Heart left ventricle (tissue), 13 donors: ENCODE measurements around the gene PRMT3.
A peak's percentile ranks its signal among the peaks of the same experiment; 100 is the strongest.

Experiments
- POLR2A ChIP-seq, 2 donors: fragments of 450-650 bp; IDR thresholded peaks; one replicate each; pipeline ENCODE4 v1.6.1; 2017; ENCODE audit warnings: antibody characterized with exemption in 2 of 2, mild to moderate bottlenecking in 2 of 2, moderate library complexity in 2 of 2
- TF ChIP-seq, protein P1 (sequence below), 12 donors: fragments of 200-600 bp; sonication (generic) in 4 of 12; IDR thresholded peaks; one replicate each; pipeline versions ENCODE4 v1.5.0 to v1.8.0; 2018 to 2022; ENCODE audit warnings: antibody characterized with exemption in 12 of 12, mild to moderate bottlenecking in 5 of 12
- donor health status: ischemic (EF 13 %, LVEDD 7.1; RV severe dilation, severe dysfunction).
- donor health status: DM: no; HTN: yes; CAD: no.
- donor health status: DM: no; HTN: no; CAD: no.
- donor health status: ischemic (EF 25% LVEDD 6.9; RV normal size, moderate dysfunction).
- donor health status: ischemic (EF 25% LVEDD 5.7; RV mildly dilated, moderate dysfunction).
- donor health status: ischemic (EF 35%, LVEDD 5.7; RV mildly dilated, moderate dysfunction).
- donor health status: nonischemic (EF 11% LVEDD 7.7; RV severe dilation, severe dysfunction).
- donor health status: DM: yes; HTN: yes; CAD: no.
- donor health status: PGD.
- donor health status: ischemic (EF 29% LVEDD 5.4; RV normal size, mild dysfunction).
- donor health status: nonischemic (EF 23%, LVEDD 6.1; RV moderate dilation, normal function).

DNA sequence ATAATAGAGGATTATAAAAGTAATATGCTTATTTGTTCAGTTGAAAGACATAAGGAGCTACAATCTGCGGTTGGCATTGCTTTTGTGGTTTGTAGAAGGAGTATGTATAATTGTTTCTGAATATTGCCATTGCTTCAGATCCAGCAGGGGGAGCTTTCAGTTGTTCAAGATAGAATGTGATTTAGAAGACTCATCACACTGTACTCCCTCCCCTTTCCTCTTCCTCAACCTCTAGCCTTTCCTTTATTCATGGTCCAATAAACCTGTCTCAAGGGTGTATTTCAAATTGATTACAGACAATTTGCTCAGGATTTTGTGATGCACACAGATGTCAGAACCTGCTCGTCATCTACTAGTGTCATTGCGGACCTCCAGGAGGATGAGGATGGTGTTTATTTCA lies 9.8 kb downstream of the PRMT3 start:
- TF ChIP-seq, protein P1, sequence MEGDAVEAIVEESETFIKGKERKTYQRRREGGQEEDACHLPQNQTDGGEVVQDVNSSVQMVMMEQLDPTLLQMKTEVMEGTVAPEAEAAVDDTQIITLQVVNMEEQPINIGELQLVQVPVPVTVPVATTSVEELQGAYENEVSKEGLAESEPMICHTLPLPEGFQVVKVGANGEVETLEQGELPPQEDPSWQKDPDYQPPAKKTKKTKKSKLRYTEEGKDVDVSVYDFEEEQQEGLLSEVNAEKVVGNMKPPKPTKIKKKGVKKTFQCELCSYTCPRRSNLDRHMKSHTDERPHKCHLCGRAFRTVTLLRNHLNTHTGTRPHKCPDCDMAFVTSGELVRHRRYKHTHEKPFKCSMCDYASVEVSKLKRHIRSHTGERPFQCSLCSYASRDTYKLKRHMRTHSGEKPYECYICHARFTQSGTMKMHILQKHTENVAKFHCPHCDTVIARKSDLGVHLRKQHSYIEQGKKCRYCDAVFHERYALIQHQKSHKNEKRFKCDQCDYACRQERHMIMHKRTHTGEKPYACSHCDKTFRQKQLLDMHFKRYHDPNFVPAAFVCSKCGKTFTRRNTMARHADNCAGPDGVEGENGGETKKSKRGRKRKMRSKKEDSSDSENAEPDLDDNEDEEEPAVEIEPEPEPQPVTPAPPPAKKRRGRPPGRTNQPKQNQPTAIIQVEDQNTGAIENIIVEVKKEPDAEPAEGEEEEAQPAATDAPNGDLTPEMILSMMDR (IDR thresholded peaks at IDR 0.05): peak in 11 of 12 donors; percentile 9 to 59 (median 48)
- TF ChIP-seq POLR2A (IDR thresholded peaks at IDR 0.05): no peak
